SK-N-MC (cell line): ENCODE data around the gene PDE8A.

ENCODE experiments used
- DNase-seq: peaks from one replicate; pipeline ENCODE4 v3.0.0-alpha.2; 2011; ENCODE audit warnings: low read depth, low spot score
- H3K27ac ChIP-seq: fragments of 200-600 bp; sonication (generic); 2 replicates; pipeline ENCODE4 v1.5.1; 2016; ENCODE audit warnings: mixed run types
- H3K36me3 ChIP-seq: fragments of 200-600 bp; sonication (generic); 2 replicates; pipeline ENCODE4 v1.6.1; 2017; ENCODE audit warnings: antibody characterized with exemption, low read length, mixed read lengths; ENCODE audit not compliant: insufficient read depth
- H3K4me3 ChIP-seq: fragments of 200-600 bp; sonication (generic); 2 replicates; pipeline ENCODE4 v1.5.1; 2016
- H3K9ac ChIP-seq: fragments of 200-600 bp; sonication (generic); 2 replicates; pipeline ENCODE4 v1.8.0; 2017; ENCODE audit warnings: mixed run types, mixed read lengths; ENCODE audit not compliant: insufficient read length
- H3K9me3 ChIP-seq: fragments of 200-600 bp; sonication (generic); 2 replicates; pipeline ENCODE4 v1.6.1; 2017; ENCODE audit warnings: low read depth, mild to moderate bottlenecking, antibody characterized with exemption, low read length, moderate library complexity, mixed read lengths
- EZH2 ChIP-seq: fragments of 200-600 bp; sonication (generic); IDR thresholded peaks from one replicate; pipeline ENCODE4 v1.6.1; 2017; ENCODE audit warnings: antibody characterized with exemption
- FOXP2 ChIP-seq: optimal IDR thresholded peaks from 2 replicates; pipeline ENCODE3; 2011; ENCODE audit warnings: mild to moderate bottlenecking, moderate library complexity; ENCODE audit not compliant: insufficient read depth; ENCODE audit errors: extremely low read length, control extremely low read depth
- POLR2AphosphoS5 ChIP-seq: IDR thresholded peaks from 2 replicates; pipeline ENCODE4 v1.6.1; 2012; ENCODE audit warnings: mild to moderate bottlenecking, low read depth, low read length, borderline replicate concordance

The PDE8A gene

DNA sequence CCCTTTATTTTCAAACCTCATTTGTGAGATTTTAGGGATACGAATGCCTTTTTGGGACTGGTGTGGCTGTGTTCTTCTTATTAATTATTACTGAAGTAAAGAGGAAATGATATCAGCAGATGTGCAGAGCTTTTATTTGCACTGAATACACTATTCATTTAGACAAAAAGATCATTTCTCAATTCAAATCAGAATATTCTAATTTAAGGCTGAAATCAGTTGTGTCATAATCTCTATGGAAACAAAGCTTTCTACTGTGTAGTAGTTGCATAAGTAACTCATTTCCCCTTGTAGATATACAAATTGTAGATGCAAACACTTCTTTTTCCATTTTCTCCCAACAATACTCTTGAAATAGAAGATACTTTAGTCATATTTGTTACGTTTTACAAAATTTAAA, 56.0 kb downstream of the PDE8A start:
- no peak for DNase-seq
- no peak overlapping the region for H3K4me3 ChIP-seq
- H3K36me3 ChIP-seq, result no peaks in the 10 kb centered on the region
- no peak overlapping the region for H3K9ac ChIP-seq
- no peak overlapping the region for H3K27ac ChIP-seq
- TF ChIP-seq FOXP2 (no peak), POLR2AphosphoS5 (no peak), EZH2 (no peak)
- H3K9me3 ChIP-seq, result no peaks in the 10 kb centered on the region

DNA sequence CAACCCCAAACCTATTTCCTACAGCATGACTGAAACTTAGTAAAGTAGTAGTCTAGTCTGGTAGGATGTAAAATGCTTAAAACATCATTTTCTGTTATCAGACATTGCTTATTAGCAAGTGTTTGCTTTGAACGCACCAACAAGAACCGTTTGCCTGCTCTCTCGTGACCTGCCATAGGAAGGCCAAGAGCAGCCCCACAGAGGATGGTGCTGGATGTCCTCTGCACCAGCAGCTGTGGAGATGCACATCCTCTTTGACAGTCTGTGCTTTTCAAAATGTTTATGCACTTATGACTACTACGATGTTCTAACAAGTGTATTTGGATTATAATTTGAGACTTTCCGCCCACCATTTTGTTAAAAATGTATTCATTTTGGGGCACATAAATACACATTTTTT, 59.6 kb downstream of the PDE8A start:
- H3K9ac ChIP-seq, result no peak overlapping the region
- no peak overlapping the region for H3K4me3 ChIP-seq
- no peaks in the 10 kb centered on the region for H3K9me3 ChIP-seq
- DNase-seq, result no peak
- H3K36me3 ChIP-seq, result no peaks in the 10 kb centered on the region
- no peak overlapping the region for H3K27ac ChIP-seq
- TF ChIP-seq EZH2 (no peak), FOXP2 (no peak), POLR2AphosphoS5 (no peak)

DNA sequence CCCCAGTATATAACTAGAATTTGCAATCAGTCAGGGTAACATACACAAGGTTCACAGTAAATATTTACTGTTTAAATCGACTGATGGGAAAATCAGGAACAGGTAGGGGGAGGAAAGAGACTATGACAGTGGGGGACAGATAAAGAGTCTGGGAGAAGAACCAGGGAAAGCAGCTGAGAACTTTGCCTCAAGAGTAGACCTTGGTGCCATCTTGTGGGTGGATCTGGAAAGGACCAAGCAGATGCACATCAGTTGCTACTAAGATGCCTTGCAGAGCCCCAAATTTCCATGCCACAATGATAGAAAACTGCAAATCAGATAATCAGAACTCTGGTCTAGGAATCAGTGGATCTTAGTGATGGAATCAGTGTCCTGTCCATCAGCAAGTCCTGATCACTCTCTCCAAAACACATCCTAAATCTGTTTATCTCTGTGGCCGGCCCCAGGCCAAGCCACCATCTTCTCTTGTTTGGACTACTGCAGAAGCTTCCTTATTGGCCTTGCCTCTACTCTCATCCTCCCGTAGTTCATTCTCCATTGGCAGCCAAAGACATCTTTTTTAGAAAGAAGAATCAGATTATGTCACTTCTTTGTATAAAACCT, 62.7 kb downstream of the PDE8A start:
- H3K9me3 ChIP-seq, result no peaks in the 10 kb centered on the region
- TF ChIP-seq EZH2 (no peak), FOXP2 (no peak), POLR2AphosphoS5 (no peak)
- no peaks in the 10 kb centered on the region for H3K36me3 ChIP-seq
- H3K4me3 ChIP-seq, result no peak overlapping the region
- peak; percentile 28 for DNase-seq
- H3K27ac ChIP-seq, result no peak overlapping the region
- no peak overlapping the region for H3K9ac ChIP-seq

DNA sequence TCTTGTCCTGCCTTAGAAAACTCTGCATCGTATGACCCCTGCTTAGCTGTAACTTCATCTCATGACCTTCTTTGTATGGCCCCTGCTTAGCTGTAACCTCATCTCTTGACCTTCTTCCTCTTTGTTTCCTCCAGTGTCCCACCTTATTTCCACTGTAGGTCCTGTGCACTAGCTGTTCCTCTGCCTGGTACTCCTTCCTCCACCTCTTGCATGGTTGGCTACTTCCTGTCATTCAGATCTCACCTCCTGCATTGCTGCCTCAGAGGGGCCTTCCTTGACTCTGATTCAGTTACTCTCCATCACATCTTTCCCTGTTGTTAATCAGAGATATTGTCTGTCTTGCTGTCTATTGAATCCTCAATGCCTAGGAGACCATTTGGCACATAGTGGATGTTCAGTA, 63.2 kb downstream of the PDE8A start:
- TF ChIP-seq EZH2 (no peak), FOXP2 (no peak), POLR2AphosphoS5 (no peak)
- no peak overlapping the region for H3K4me3 ChIP-seq
- no peak for DNase-seq
- H3K36me3 ChIP-seq, result no peaks in the 10 kb centered on the region
- H3K9ac ChIP-seq, result no peak overlapping the region
- 0 out of 2 replicates have a peak, but pooled peaks cover 2% of the 10 kb centered on the region for H3K9me3 ChIP-seq
- H3K27ac ChIP-seq, result no peak overlapping the region

DNA sequence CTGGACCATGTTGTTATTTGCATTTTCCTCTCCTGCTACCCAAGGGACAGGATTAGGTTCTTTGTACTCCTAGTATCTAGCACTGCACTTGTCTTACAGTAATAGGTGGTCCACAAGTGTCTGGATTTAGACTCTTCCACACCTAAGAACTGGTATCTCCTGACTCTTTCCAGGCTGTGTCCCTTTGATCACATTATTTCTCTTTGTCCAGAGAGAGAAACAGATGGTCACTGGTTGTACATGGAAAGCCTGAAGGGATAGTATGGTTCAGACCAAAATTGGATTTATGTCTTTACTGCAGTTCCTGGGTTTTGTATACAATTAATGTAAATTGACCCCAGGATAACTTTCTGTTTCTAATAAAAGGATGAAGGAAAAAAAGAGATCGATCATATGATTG, 64.0 kb downstream of the PDE8A start:
- Histone ChIP-seq H3K4me3 (no peak overlapping the region), H3K9ac (no peak overlapping the region), H3K36me3 (no peaks in the 10 kb centered on the region), H3K27ac (no peak overlapping the region), H3K9me3 (0 out of 2 replicates have a peak, but pooled peaks cover 2% of the 10 kb centered on the region)
- TF ChIP-seq FOXP2, result no peak
- TF ChIP-seq POLR2AphosphoS5, result no peak
- no peak for TF ChIP-seq EZH2
- no peak for DNase-seq

GRCh38 chr15:85047271-85047948, 65.8 kb downstream of the PDE8A start:
- Histone ChIP-seq H3K27ac (peak overlapping the region; percentile 85), H3K9me3 (0 out of 2 replicates have a peak, but pooled peaks cover 2% of the 10 kb centered on the region), H3K4me3 (peak overlapping the region; percentile 69), H3K9ac (peak overlapping the region; percentile 47), H3K36me3 (no peaks in the 10 kb centered on the region)
- DNase-seq, result peak; percentile 66
- peak; percentile 53 for TF ChIP-seq FOXP2
- TF ChIP-seq POLR2AphosphoS5, result peak; percentile 22; the same call in 1 of the 2 replicates
- no peak for TF ChIP-seq EZH2

GRCh38 chr15:85048430-85048829, 66.8 kb downstream of the PDE8A start:
- no peak overlapping the region for H3K9ac ChIP-seq
- DNase-seq, result no peak

GRCh38 chr15:85049805-85050204, 68.1 kb downstream of the PDE8A start:
- H3K9me3 ChIP-seq, result 0 out of 2 replicates have a peak, but pooled peaks cover 2% of the 10 kb centered on the region
- no peak overlapping the region for H3K4me3 ChIP-seq
- TF ChIP-seq FOXP2 (no peak), POLR2AphosphoS5 (no peak), EZH2 (no peak)
- H3K27ac ChIP-seq, result no peak overlapping the region
- no peaks in the 10 kb centered on the region for H3K36me3 ChIP-seq
- DNase-seq, result no peak
- H3K9ac ChIP-seq, result no peak overlapping the region

More at GRCh38 chr15:85048430-85048829, 66.8 kb downstream of the PDE8A start:
- no peak for TF ChIP-seq FOXP2
- no peak for TF ChIP-seq EZH2
- no peak for TF ChIP-seq POLR2AphosphoS5
- Histone ChIP-seq H3K27ac (no peak overlapping the region), H3K36me3 (no peaks in the 10 kb centered on the region), H3K4me3 (no peak overlapping the region), H3K9me3 (0 out of 2 replicates have a peak, but pooled peaks cover 2% of the 10 kb centered on the region)
